Airway epithelial cell (primary cell): Measurements from ENCODE around the gene SHISAL2B. TPM values are rescaled to one million over a fixed set of nuclear protein-coding genes. Genes with fewer than 3 reads are reported as not detected.

Experiments used
- total RNA-seq: library from RNA; depleted of rRNA; stranded (reverse); fragments of >200 nt; gene quantifications from 2 replicates; pipeline ENCODE4 v1.2.3, GENCODE V29; 2015

The SHISAL2B gene
- total RNA-seq, result not detected in 2 replicates

GRCh38 chr5:64690417-64691151 is at the start of gene SHISAL2B:
TSS of gene SHISAL2B (plus strand) at chr5:64690503. CDS start at chr5:64690624, 121 bp downstream.

Other genes starting within 250 kb of the SHISAL2B start
- gene RGS7BP, start 184.5 kb upstream of the SHISAL2B start, total RNA-seq, result 0.19 TPM in 1 of 2 replicates, not detected in the other
- gene SREK1IP1, start 78.2 kb downstream of the SHISAL2B start, total RNA-seq, result 5.6 and 8.0 TPM in 2 replicates
- gene CWC27, start 78.4 kb downstream of the SHISAL2B start, total RNA-seq, result 10.8 and 13.1 TPM in 2 replicates